HG03520 (cell line): ENCODE data around the gene INHBB.

Experiments
- ATAC-seq: cut with Tn5 transposase; IDR thresholded peaks from one replicate; pipeline ENCODE4 v1.9.1; 2021; ENCODE audit warnings: mild to moderate bottlenecking, moderate library complexity; ENCODE audit not compliant: unreplicated experiment

The INHBB gene

DNA sequence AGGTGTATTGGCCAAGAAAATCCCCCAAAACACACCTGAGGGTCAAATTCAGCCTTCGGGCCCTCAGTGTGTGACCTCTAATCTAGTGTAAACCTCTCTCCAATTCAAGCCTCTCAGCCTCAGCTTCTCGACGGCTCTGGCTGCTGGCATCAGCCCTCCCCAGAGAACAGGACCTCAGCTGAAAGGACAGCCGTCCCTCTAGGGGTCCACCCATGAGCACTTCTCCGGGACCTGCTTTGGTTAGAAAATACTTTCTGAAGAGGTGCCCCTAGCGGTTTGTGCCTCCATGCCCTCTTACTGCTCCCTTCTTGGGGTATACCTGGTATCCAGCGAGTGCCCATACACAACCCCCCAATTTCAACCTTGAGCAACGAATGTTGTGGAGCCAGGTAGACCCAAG is 48.8 kb downstream of the INHBB start:
- no peak for ATAC-seq

- ATAC-seq: no peak
Observed at GRCh38 chr2:120395221-120396012, 49.5 kb downstream of the INHBB start.

- ATAC-seq: no peak
Observed at GRCh38 chr2:120396013-120396860, 50.3 kb downstream of the INHBB start.

DNA sequence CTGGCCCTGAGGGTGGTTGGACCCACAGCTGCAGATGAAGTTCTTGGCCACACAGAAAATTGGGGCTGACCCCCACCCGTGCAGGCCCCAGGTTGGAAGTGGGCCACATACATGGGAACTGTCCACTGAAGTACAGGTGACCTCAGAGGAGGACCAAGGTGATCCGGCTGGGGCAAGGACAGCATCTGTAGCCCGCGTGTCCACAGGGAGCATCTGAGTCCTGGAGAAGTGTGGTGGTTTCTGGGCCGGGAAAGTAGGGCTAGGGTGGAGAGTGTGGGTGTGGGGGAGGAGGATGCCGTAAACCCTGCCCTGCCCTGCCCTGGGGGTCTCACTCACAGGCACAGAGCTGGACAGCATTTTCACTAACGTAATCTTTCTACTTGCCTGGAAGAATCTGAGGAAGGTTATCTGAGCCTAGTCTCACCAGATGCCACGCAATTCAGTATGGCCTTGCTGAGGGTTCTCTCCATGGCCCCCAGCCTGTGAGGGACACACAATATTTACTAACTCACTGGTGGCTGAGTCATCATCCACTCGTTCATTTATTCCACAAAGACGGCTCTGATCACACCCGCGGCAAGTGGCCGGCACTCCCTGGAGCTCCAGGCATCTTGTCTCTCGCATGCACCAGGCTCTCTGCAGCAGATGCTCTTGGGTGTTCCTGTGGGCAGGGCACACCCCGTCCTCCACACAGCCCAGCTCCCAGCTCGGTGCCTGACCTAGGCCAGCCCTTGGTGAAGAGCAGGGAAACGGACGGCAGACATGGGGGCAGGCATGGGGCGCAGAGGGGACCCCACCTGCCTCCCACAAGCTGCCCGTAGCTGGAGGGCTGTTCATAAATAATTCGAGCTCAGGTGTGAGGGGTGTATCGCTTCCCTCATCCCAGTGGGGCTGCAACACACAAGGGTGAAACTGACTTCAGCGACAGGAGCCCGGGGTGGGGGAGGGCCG is 51.2 kb downstream of the INHBB start:
- no peak for ATAC-seq

- no peak for ATAC-seq
Observed at GRCh38 chr2:120398051-120398995, 52.4 kb downstream of the INHBB start.

DNA sequence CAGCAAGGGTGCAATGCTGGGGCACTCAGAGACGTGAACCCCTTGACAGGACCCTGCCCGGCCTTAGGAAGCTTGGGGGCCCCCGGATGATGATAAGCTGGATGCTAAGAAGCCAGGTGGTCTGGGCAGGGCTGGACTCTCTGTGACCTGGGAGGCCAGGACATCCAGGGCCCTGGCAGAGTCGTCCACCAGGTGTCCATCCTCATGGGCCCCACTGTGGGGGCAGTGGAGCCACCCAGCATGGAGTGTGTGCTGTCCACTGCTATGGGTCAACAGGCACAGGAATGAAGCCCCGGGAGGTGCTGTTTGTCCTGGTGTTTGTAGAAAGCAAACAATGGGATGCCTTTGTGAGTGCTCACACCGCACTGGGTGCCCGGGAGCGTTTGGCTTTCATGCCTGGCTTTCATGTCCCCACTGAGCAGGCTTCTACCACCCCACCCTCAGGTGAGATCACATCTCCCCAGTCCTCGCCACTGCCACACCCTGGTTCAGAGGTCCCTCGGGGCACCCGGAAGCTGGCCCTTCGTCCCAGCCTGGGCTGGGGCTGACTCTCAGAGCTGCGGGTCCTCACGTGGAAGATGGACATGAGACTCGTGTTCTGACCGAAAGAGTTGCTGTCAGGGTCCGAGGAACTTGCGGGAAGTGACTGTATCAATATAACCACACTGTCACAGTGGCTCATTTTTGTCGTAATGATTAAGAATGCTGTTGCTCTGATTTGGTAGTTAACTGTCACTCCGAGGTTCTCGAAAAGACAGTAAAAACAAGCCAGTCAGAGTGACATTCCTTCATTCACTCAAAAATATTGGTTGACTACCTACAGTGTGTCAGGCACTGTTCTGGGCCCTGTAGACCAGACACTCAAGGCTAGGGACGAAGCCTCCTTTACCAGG is 53.3 kb downstream of the INHBB start:
- no peak for ATAC-seq

DNA sequence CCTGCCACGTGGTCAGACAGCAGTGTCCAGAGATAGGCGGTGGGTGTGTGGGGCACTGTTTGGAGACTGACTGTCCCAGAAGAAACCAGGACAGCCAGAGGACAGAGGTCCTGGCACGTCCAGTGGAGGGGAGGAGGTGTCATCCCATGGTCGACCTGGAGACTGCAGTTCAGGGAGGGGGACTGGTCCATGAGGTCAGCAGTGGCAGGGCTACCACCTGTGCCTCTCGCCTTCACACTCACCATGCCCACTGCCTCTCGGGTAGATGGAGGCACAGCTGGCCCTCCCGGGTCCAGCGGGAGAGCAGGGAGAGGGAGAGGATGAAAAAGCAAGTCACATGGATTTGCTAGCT is 53.9 kb downstream of the INHBB start:
- ATAC-seq: no peak

- ATAC-seq: no peak
Observed at GRCh38 chr2:120400551-120400950, 54.6 kb downstream of the INHBB start.
